GM13976 (cell line): ENCODE results near the gene DHX58.

Experiments
- DNase-seq: peaks from one replicate; pipeline ENCODE4 v3.0.0; 2012; ENCODE audit warnings: low spot score
- CTCF ChIP-seq: IDR thresholded peaks from 2 replicates; pipeline ENCODE4 v1.5.1; 2012; ENCODE audit warnings: borderline replicate concordance, mild to moderate bottlenecking; ENCODE audit not compliant: insufficient read depth; ENCODE audit errors: extremely low read depth, missing control alignments, control extremely low read depth
- in situ Hi-C: fragments of 300-500 bp; cut with MboI; formaldehyde crosslinking; loops from one replicate; pipeline ENCODE4 v1.12.0; 2022; ENCODE audit warnings: low sequenced_read_pairs, mixed read lengths, inconsistent platforms; ENCODE audit not compliant: unreplicated experiment

Gene DHX58

GRCh38 chr17:42114118-42114517, 1.6 kb upstream of the DHX58 start:
- TF ChIP-seq CTCF: no peak
- in situ Hi-C loops: loop anchor here (10.0 kb wide), 1 partner anchor 149 kb away; the partner anchor contains the start of gene CNP

GRCh38 chr17:42113293-42114069, 967 bp upstream of the DHX58 start:
- no peak for TF ChIP-seq CTCF
- in situ Hi-C loops: loop anchor here (10.0 kb wide), 1 partner anchor 149 kb away; the partner anchor contains the start of gene CNP

More at GRCh38 chr17:42114118-42114517, 1.6 kb upstream of the DHX58 start:
- no peak for DNase-seq

GRCh38 chr17:42111871-42112551, 503 bp downstream of the DHX58 start:
- TF ChIP-seq CTCF: no peak
- in situ Hi-C loops: loop anchor here (10.0 kb wide), 1 partner anchor 147 kb away; the partner anchor contains the start of gene CNP
- peak; percentile 41 for DNase-seq

More at GRCh38 chr17:42113293-42114069, 967 bp upstream of the DHX58 start:
- DNase-seq: no peak

GRCh38 chr17:42111265-42111636, 1.3 kb downstream of the DHX58 start:
- in situ Hi-C loops: loop anchor here (10.0 kb wide), 1 partner anchor 146 kb away; the partner anchor contains the start of gene CNP
- DNase-seq: no peak
- no peak for TF ChIP-seq CTCF

- TF ChIP-seq CTCF: no peak
These were observed 1.9 kb downstream of the DHX58 start for GRCh38 chr17:42110301-42111264.

More at GRCh38 chr17:42110301-42111264, 1.9 kb downstream of the DHX58 start:
- DNase-seq: no peak
- in situ Hi-C loops: loop anchor here (10.0 kb wide), 1 partner anchor 146 kb away; the partner anchor contains the start of gene CNP
